Loucy (cell line): Measurements from ENCODE around the gene VAT1.

ENCODE experiments used
- H2AFZ ChIP-seq: fragments of 200-600 bp; sonication (generic); 2 replicates; pipeline ENCODE4 v1.6.0; 2016; ENCODE audit warnings: antibody characterized with exemption, mild to moderate bottlenecking, low read length, moderate library complexity
- H3F3A ChIP-seq: fragments of 200-600 bp; 2 replicates; pipeline ENCODE4 v1.6.0; 2016; ENCODE audit warnings: antibody characterized with exemption, low read depth, mild to moderate bottlenecking
- H3K27me3 ChIP-seq: fragments of 200-600 bp; sonication (generic); 2 replicates; pipeline ENCODE4 v1.6.1; 2014; ENCODE audit warnings: low read length, mild to moderate bottlenecking; ENCODE audit not compliant: insufficient read depth, poor library complexity, severe bottlenecking
- H3K36me3 ChIP-seq: fragments of 200-600 bp; sonication (generic); 2 replicates; pipeline ENCODE4 v1.6.1; 2016; ENCODE audit warnings: low read length; ENCODE audit not compliant: insufficient read depth
- H3K4me1 ChIP-seq: fragments of 200-600 bp; sonication (generic); 2 replicates; pipeline ENCODE4 v1.5.1; 2014; ENCODE audit warnings: low read length, mild to moderate bottlenecking; ENCODE audit not compliant: insufficient read depth, poor library complexity, severe bottlenecking
- H3K4me2 ChIP-seq: fragments of 200-600 bp; sonication (generic); 2 replicates; pipeline ENCODE4 v1.6.0; 2014; ENCODE audit warnings: antibody characterized with exemption, low read length, low read depth, mild to moderate bottlenecking; ENCODE audit not compliant: poor library complexity, severe bottlenecking
- H3K4me3 ChIP-seq: fragments of 200-600 bp; sonication (generic); 2 replicates; pipeline ENCODE4 v1.5.1; 2014; ENCODE audit warnings: low read length, mild to moderate bottlenecking, mixed read lengths; ENCODE audit not compliant: poor library complexity, severe bottlenecking
- H3K79me2 ChIP-seq: fragments of 200-600 bp; sonication (generic); 2 replicates; pipeline ENCODE4 v1.6.1; 2014; ENCODE audit warnings: low read length; ENCODE audit not compliant: insufficient read depth
- H3K9ac ChIP-seq: fragments of 200-600 bp; sonication (generic); 2 replicates; pipeline ENCODE4 v1.6.0; 2014; ENCODE audit warnings: mild to moderate bottlenecking, low read depth, low read length, moderate library complexity; ENCODE audit not compliant: poor library complexity, severe bottlenecking
- H3K9me2 ChIP-seq: fragments of 200-600 bp; sonication (generic); replicated peaks from 2 replicates; pipeline ENCODE4 v1.6.1; 2016; ENCODE audit warnings: low read depth, low read length, mixed read lengths
- H3K9me3 ChIP-seq: fragments of 200-600 bp; sonication (generic); 2 replicates; pipeline ENCODE4 v1.6.1; 2014; ENCODE audit warnings: mild to moderate bottlenecking, antibody characterized with exemption, low read length, low read depth; ENCODE audit not compliant: insufficient read depth
- H4K20me1 ChIP-seq: fragments of 200-600 bp; sonication (generic); 2 replicates; pipeline ENCODE4 v1.6.0; 2014; ENCODE audit warnings: antibody characterized with exemption, low read length, mild to moderate bottlenecking; ENCODE audit not compliant: insufficient read depth, poor library complexity, severe bottlenecking
- CTCF ChIP-seq: fragments of 200-600 bp; sonication (generic); conservative IDR thresholded peaks from 2 replicates; pipeline ENCODE4 v1.5.1; 2014; ENCODE audit warnings: mild to moderate bottlenecking, antibody characterized with exemption, low read length
- EZH2phosphoT487 ChIP-seq: fragments of 200-600 bp; IDR thresholded peaks from 2 replicates; pipeline ENCODE4 v1.6.1; 2018; ENCODE audit warnings: antibody characterized with exemption, mild to moderate bottlenecking, moderate library complexity, borderline replicate concordance

VAT1 gene

GRCh38 chr17:43025290-43025657, 3.1 kb upstream of the VAT1 start:
- H2AFZ ChIP-seq, result no peak overlapping the region
- H3K4me3 ChIP-seq, result no peak overlapping the region
- no peak overlapping the region for H3K9ac ChIP-seq

GRCh38 chr17:43024407-43025289, 2.5 kb upstream of the VAT1 start, which contains the start of gene RND2:
RND2 (plus strand) TSS chr17:43025231; CDS start chr17:43025348, 117 bp downstream.
- Histone ChIP-seq H3K9ac (peak within 1 kb of the TSS; percentile 65), H2AFZ (peak within 1 kb of the TSS; percentile 89), H3K4me3 (peak within 1 kb of the TSS; percentile 76), H3K4me2 (peak within 1 kb of the TSS; percentile 89), H3F3A (peaks cover 11% of the 10 kb centered on the region; the same call in 1 of the 2 replicates), H3K79me2 (peaks cover 22% of the 10 kb centered on the region), H3K9me3 (no peaks in the 10 kb centered on the region), H3K9me2 (no peaks in the 10 kb centered on the region), H4K20me1 (peaks cover 12% of the 10 kb centered on the region), H3K36me3 (no peaks in the 10 kb centered on the region), H3K27me3 (no peaks in the 10 kb centered on the region), H3K4me1 (peaks cover 31% of the 10 kb centered on the region)
- no peak for TF ChIP-seq EZH2phosphoT487
- peak; percentile 80 for TF ChIP-seq CTCF

More at GRCh38 chr17:43025290-43025657, 3.1 kb upstream of the VAT1 start:
- no peaks in the 10 kb centered on the region for H3K36me3 ChIP-seq
- peaks cover 11% of the 10 kb centered on the region; the same call in 1 of the 2 replicates for H3F3A ChIP-seq
- peaks cover 6% of the 10 kb centered on the region for H4K20me1 ChIP-seq
- H3K27me3 ChIP-seq, result no peaks in the 10 kb centered on the region
- peaks cover 16% of the 10 kb centered on the region for H3K79me2 ChIP-seq
- no peak overlapping the region for H3K4me2 ChIP-seq
- no peak for TF ChIP-seq EZH2phosphoT487
- TF ChIP-seq CTCF, result no peak
- H3K9me3 ChIP-seq, result no peaks in the 10 kb centered on the region
- peaks cover 25% of the 10 kb centered on the region for H3K4me1 ChIP-seq
- no peaks in the 10 kb centered on the region for H3K9me2 ChIP-seq

GRCh38 chr17:43020789-43021740, 1.1 kb downstream of the VAT1 start:
- no peaks in the 10 kb centered on the region for H3K9me3 ChIP-seq
- H3K79me2 ChIP-seq, result peaks cover 46% of the 10 kb centered on the region
- TF ChIP-seq CTCF (no peak), EZH2phosphoT487 (no peak)
- H3K9me2 ChIP-seq, result no peaks in the 10 kb centered on the region
- H3K4me2 ChIP-seq, result peak overlapping the region; percentile 91
- peak overlapping the region; percentile 94 for H3K9ac ChIP-seq
- peaks cover 24% of the 10 kb centered on the region for H4K20me1 ChIP-seq
- H2AFZ ChIP-seq, result peak overlapping the region; percentile 96
- peaks cover 36% of the 10 kb centered on the region for H3K4me1 ChIP-seq
- peaks cover 11% of the 10 kb centered on the region; the same call in 1 of the 2 replicates for H3K36me3 ChIP-seq
- H3K27me3 ChIP-seq, result no peaks in the 10 kb centered on the region
- H3K4me3 ChIP-seq, result peak overlapping the region; percentile 92
- peaks cover 7% of the 10 kb centered on the region; the same call in 1 of the 2 replicates for H3F3A ChIP-seq
